H1 (cell line): ENCODE data around the gene LMAN2. TPM values are rescaled to one million over a fixed set of nuclear protein-coding genes. Genes with fewer than 3 reads are reported as not detected.
A peak's percentile ranks its signal among the peaks of the same experiment; 100 is the strongest.

ENCODE experiments used
- CTCF ChIA-PET: fragments of 300-600 bp; sonication (Branson Sonifier 250); formaldehyde crosslinking; loops from one replicate; lab custom pipeline; 2021; ENCODE audit not compliant: partially characterized antibody; lab: Charles Lee
- POLR2A ChIA-PET: fragments of 300-600 bp; sonication (Branson Sonifier 250); formaldehyde crosslinking; loops from one replicate; lab custom pipeline; 2021; ENCODE audit warnings: inconsistent platforms; ENCODE audit not compliant: partially characterized antibody; lab: Charles Lee
- DNase-seq, 2 experiments: peaks; one replicate each; pipeline versions ENCODE4 v3.0.0 to v3.0.0-alpha.2; 2010 to 2022; ENCODE audit warnings: low spot score in 2 of 2, low read depth in 1 of 2, mixed read lengths in 1 of 2
- FAIRE-seq: peaks from 2 replicates; lab custom pipeline; 2011; peaks lifted over from hg19 to GRCh38; lab: Jason Lieb, UNC
- H2AFZ ChIP-seq: 2 replicates; pipeline ENCODE4 v1.8.1; 2012; ENCODE audit warnings: low read length, inconsistent platforms
- H2AK5ac ChIP-seq: 2 replicates; pipeline ENCODE4 v1.6.1; 2013; ENCODE audit warnings: low read depth, low read length
- H2BK120ac ChIP-seq: replicated peaks from 2 replicates; pipeline ENCODE3; 2013; ENCODE audit warnings: low read depth, low read length, inconsistent platforms
- H2BK12ac ChIP-seq: 2 replicates; pipeline ENCODE4 v1.6.1; 2013; ENCODE audit warnings: low read depth, low read length
- H2BK15ac ChIP-seq: 2 replicates; pipeline ENCODE4 v1.6.1; 2013; ENCODE audit warnings: low read length
- H2BK20ac ChIP-seq: 2 replicates; pipeline ENCODE4 v1.6.1; 2013; ENCODE audit warnings: low read length
- H2BK5ac ChIP-seq: 2 replicates; pipeline ENCODE4 v1.6.1; 2013; ENCODE audit warnings: low read depth, low read length
- H3K14ac ChIP-seq: 2 replicates; pipeline ENCODE4 v1.6.1; 2013; ENCODE audit warnings: inconsistent platforms; ENCODE audit not compliant: insufficient read length
- H3K18ac ChIP-seq: 2 replicates; pipeline ENCODE4 v1.6.1; 2013; ENCODE audit warnings: low read length; ENCODE audit errors: extremely low read depth
- H3K23ac ChIP-seq: 2 replicates; pipeline ENCODE4 v1.6.1; 2013; ENCODE audit warnings: inconsistent platforms; ENCODE audit not compliant: insufficient read length
- H3K23me2 ChIP-seq: 2 replicates; pipeline ENCODE4 v1.6.1; 2013; ENCODE audit warnings: low read depth, low read length
- H3K27ac ChIP-seq: 2 replicates; pipeline ENCODE4 v1.6.1; 2011; ENCODE audit warnings: low read depth, low read length, inconsistent platforms
- H3K27me3 ChIP-seq, 4 experiments: replicated peaks in 1 of 4; 1 replicate in 1 of 4; 2 replicates in 3 of 4; pipeline versions ENCODE4 v1.6.1 to v1.8.1; 2011 to 2013; ENCODE audit warnings: low read length in 3 of 4, mild to moderate bottlenecking in 3 of 4, inconsistent platforms in 2 of 4, mixed read lengths in 2 of 4, moderate library complexity in 1 of 4; ENCODE audit not compliant: control insufficient read depth in 3 of 4, insufficient read depth in 3 of 4; ENCODE audit errors: extremely low read depth in 1 of 4
- H3K36me3 ChIP-seq, 4 experiments: 2 replicates each; pipeline versions ENCODE4 v1.6.1 to v1.8.1; 2011 to 2013; ENCODE audit warnings: mild to moderate bottlenecking in 4 of 4, low read length in 3 of 4, moderate library complexity in 2 of 4, control low read depth in 1 of 4, inconsistent platforms in 1 of 4; ENCODE audit not compliant: insufficient read depth in 4 of 4, control insufficient read depth in 2 of 4
- H3K4ac ChIP-seq: replicated peaks from 2 replicates; pipeline ENCODE3; 2013; ENCODE audit warnings: low read length, low read depth, mixed read lengths, inconsistent platforms; ENCODE audit not compliant: insufficient read length
- H3K4me1 ChIP-seq, 4 experiments: replicated peaks in 1 of 4; 1 replicate in 1 of 4; 2 replicates in 3 of 4; pipeline versions ENCODE4 v1.6.1 to v1.8.1; 2011 to 2013; ENCODE audit warnings: low read length in 3 of 4, inconsistent platforms in 2 of 4, mixed read lengths in 1 of 4; ENCODE audit not compliant: insufficient read depth in 4 of 4, control insufficient read depth in 3 of 4
- H3K4me2 ChIP-seq, 2 experiments: 2 replicates each; pipeline versions ENCODE4 v1.6.1 to v1.8.1; 2011 to 2013; ENCODE audit warnings: low read depth in 2 of 2, low read length in 2 of 2, control low read depth in 1 of 2, inconsistent platforms in 1 of 2, mild to moderate bottlenecking in 1 of 2; ENCODE audit not compliant: insufficient read depth in 1 of 2
- H3K4me3 ChIP-seq, 4 experiments: fragments of 200-600, 300-600 bp in 1 of 4; sonication (generic), shearing (Covaris generic), sonication (Bioruptor Twin) in 1 of 4; 2 replicates each; pipeline versions ENCODE4 v1.5.1 to v1.8.1; 2011 to 2016; ENCODE audit warnings: low read length in 4 of 4, low read depth in 3 of 4, control low read depth in 2 of 4, inconsistent platforms in 2 of 4, mild to moderate bottlenecking in 2 of 4, mixed read lengths in 1 of 4, moderate library complexity in 1 of 4; ENCODE audit not compliant: insufficient read depth in 2 of 4; ENCODE audit errors: extremely low read depth in 1 of 4
- H3K56ac ChIP-seq: replicated peaks from 2 replicates; pipeline ENCODE3; 2013; ENCODE audit warnings: low read depth, mild to moderate bottlenecking, mixed read lengths, low read length, inconsistent platforms; ENCODE audit not compliant: insufficient read length
- H3K79me1 ChIP-seq: 2 replicates; pipeline ENCODE4 v1.6.1; 2013; ENCODE audit warnings: low read depth, low read length, control low read depth
- H3K79me2 ChIP-seq, 2 experiments: 2 replicates each; pipeline versions ENCODE4 v1.6.1 to v1.8.1; 2012 to 2013; ENCODE audit warnings: low read length in 2 of 2, mild to moderate bottlenecking in 2 of 2, inconsistent platforms in 1 of 2; ENCODE audit not compliant: insufficient read depth in 2 of 2, control insufficient read depth in 1 of 2
- H3K9ac ChIP-seq, 4 experiments: replicated peaks in 1 of 4; 1 replicate in 1 of 4; 2 replicates in 3 of 4; pipeline versions ENCODE4 v1.6.1 to v1.8.1; 2011 to 2013; ENCODE audit warnings: low read depth in 3 of 4, low read length in 3 of 4, control low read depth in 2 of 4, mild to moderate bottlenecking in 2 of 4, moderate library complexity in 2 of 4, inconsistent platforms in 1 of 4; ENCODE audit errors: extremely low read depth in 1 of 4
- H3K9me3 ChIP-seq, 2 experiments: 2 replicates each; pipeline versions ENCODE4 v1.6.1 to v1.8.1; 2012 to 2013; ENCODE audit warnings: mild to moderate bottlenecking in 2 of 2, moderate library complexity in 2 of 2, control low read depth in 1 of 2, inconsistent platforms in 1 of 2, low read depth in 1 of 2, low read length in 1 of 2, mixed read lengths in 1 of 2; ENCODE audit not compliant: insufficient read depth in 2 of 2
- H4K20me1 ChIP-seq, 2 experiments: replicated peaks in 1 of 2; 2 replicates each; pipeline versions ENCODE3 to v1.8.1; 2011 to 2013; ENCODE audit warnings: inconsistent platforms in 2 of 2, low read length in 2 of 2, mild to moderate bottlenecking in 1 of 2; ENCODE audit not compliant: insufficient read depth in 2 of 2, control insufficient read depth in 1 of 2
- H4K5ac ChIP-seq: 2 replicates; pipeline ENCODE4 v1.6.1; 2013; ENCODE audit warnings: low read length, low read depth, mixed read lengths, inconsistent platforms; ENCODE audit not compliant: insufficient read length
- H4K8ac ChIP-seq: 2 replicates; pipeline ENCODE4 v1.8.0; 2013; ENCODE audit warnings: mild to moderate bottlenecking, moderate library complexity, low read length, inconsistent platforms; ENCODE audit not compliant: insufficient read depth; ENCODE audit errors: extremely low read depth
- H4K91ac ChIP-seq: replicated peaks from 2 replicates; pipeline ENCODE3; 2013; ENCODE audit warnings: low read length, mixed read lengths, inconsistent platforms; ENCODE audit not compliant: insufficient read length
- BRCA1 ChIP-seq: IDR thresholded peaks from 2 replicates; pipeline ENCODE4 v1.6.1; 2012; ENCODE audit warnings: low read depth, low read length, improper control_type of control experiment
- CBX8 ChIP-seq: fragments of 300-800, 300-1000 bp; sonication (generic); IDR thresholded peaks from 2 replicates; pipeline ENCODE4 v1.7.1; 2016; ENCODE audit warnings: low read depth, low read length, borderline replicate concordance
- KDM1A ChIP-seq: fragments of 200-600, 300-600 bp; sonication (generic); IDR thresholded peaks from 2 replicates; pipeline ENCODE4 v1.7.1; 2016; ENCODE audit warnings: mild to moderate bottlenecking, low read length, borderline replicate concordance
- KDM4A ChIP-seq: IDR thresholded peaks from one replicate; pipeline ENCODE4 v1.7.1; 2012; ENCODE audit warnings: low read depth, mild to moderate bottlenecking, moderate library complexity, low read length, inconsistent platforms; ENCODE audit not compliant: severe bottlenecking
- NRF1 ChIP-seq: IDR thresholded peaks from 2 replicates; pipeline ENCODE4 v1.6.1; 2011; ENCODE audit warnings: mild to moderate bottlenecking, low read depth, low read length, improper control_type of control experiment
- POU5F1 ChIP-seq: IDR thresholded peaks from 2 replicates; pipeline ENCODE4 v1.6.1; 2011; ENCODE audit warnings: low read depth, mild to moderate bottlenecking, low read length, moderate library complexity
- TAF7 ChIP-seq: optimal IDR thresholded peaks from 2 replicates; pipeline ENCODE3; 2011; ENCODE audit warnings: low read depth, mild to moderate bottlenecking, inconsistent platforms, low read length, moderate library complexity, borderline replicate concordance
- WGBS, 2 experiments: shearing (Covaris generic) in 1 of 2; methylation state at CpG; one replicate each; pipeline versions ENCODE4 v1.1.6 to v1.1.7; 2013 to 2015; ENCODE audit warnings: low lambda C conversion rate in 2 of 2, mixed read lengths in 2 of 2, inconsistent platforms in 1 of 2, low coverage in 1 of 2, missing lambda C conversion rate in 1 of 2; ENCODE audit not compliant: insufficient replicate concordance in 2 of 2, insufficient coverage in 1 of 2, insufficient read length in 1 of 2; ENCODE audit errors: extremely low coverage in 1 of 2, missing lambda C conversion rate in 1 of 2; 5-methylcytosine and 5-hydroxymethylcytosine counted together
- polyA plus RNA-seq, 7 experiments: library from polyadenylated mRNA; depleted of rRNA in 3 of 7; stranded (reverse) in 5 of 7; unstranded in 2 of 7; fragments of >200 nt in 5 of 7; fragments of 200-250 nt in 2 of 7; gene quantifications; 1 replicate in 5 of 7; 2 replicates in 1 of 7; 4 replicates in 1 of 7; pipeline versions ENCODE4 v1.2.1 to v1.2.3, GENCODE V29; 2011 to 2013; ENCODE audit warnings: missing spikeins in 2 of 7, mixed read lengths in 2 of 7
- total RNA-seq: library from RNA; stranded (reverse); fragmentation: NEBNext Ultra II Directional; extraction: Animal tissue kit (Norgen Biotek cat#: 25700); gene quantifications from 2 replicates; pipeline ENCODE4 v1.2.1, GENCODE V29; 2021
- TF ChIP-seq, protein P1 (sequence below): IDR thresholded peaks from 2 replicates; pipeline ENCODE4 v1.6.1; 2011; ENCODE audit warnings: low read depth, mild to moderate bottlenecking, low read length; ENCODE audit not compliant: insufficient read depth

The LMAN2 gene
- total and polyA plus RNA-seq, 2 of the 8 experiments (the other 6 are each of a cell fraction or from before 2014, with no cell fraction given) = 116 to 225 TPM

DNA sequence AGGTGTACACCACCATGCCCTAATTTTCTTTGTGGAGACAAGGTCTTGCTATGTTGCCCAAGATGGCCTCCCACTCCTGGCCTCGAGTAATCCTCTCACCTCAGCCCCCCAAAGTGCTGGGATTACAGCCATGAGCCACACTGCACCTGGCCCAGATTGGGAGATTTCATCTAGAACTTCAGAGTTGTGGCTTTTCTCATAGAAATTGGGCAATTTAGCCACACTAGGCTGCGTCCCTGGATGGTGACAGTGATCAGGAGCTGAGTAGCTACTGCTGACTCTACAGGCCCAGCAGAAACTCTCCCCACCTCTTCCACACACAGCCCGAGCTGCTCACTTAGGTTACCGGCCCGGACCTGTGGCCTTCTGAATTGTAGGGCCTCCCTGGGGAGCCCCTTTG is 41.3 kb upstream of the LMAN2 start:
- H3K4me2 ChIP-seq = no peak overlapping the region
- H2BK20ac ChIP-seq = no peak overlapping the region
- no peak overlapping the region for H3K56ac ChIP-seq
- H3K18ac ChIP-seq = no peak overlapping the region
- H3K4me3 ChIP-seq = no peak overlapping the region
- peaks cover 0 to 17% (median 10%) of the 10 kb centered on the region in 4 experiments; a peak in 6 of 7 replicates for H3K27me3 ChIP-seq
- H4K8ac ChIP-seq = no peak overlapping the region
- TF ChIP-seq KDM4A (no peak), CBX8 (no peak), POU5F1 (no peak), NRF1 (no peak), KDM1A (no peak), BRCA1 (no peak), TAF7 (no peak)
- TF ChIP-seq, protein P1, sequence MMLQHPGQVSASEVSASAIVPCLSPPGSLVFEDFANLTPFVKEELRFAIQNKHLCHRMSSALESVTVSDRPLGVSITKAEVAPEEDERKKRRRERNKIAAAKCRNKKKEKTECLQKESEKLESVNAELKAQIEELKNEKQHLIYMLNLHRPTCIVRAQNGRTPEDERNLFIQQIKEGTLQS = no peak
- no peak overlapping the region for H3K23ac ChIP-seq
- no peak overlapping the region for H2AK5ac ChIP-seq
- no peaks in the 10 kb centered on the region for H3K36me3 ChIP-seq
- H4K91ac ChIP-seq = no peak overlapping the region
- H3K79me1 ChIP-seq = no peaks in the 10 kb centered on the region
- H3K4ac ChIP-seq = no peak overlapping the region
- H2AFZ ChIP-seq = no peak overlapping the region
- FAIRE-seq (no peak), DNase-seq (no peak)
- no peak overlapping the region for H4K5ac ChIP-seq
- CTCF ChIA-PET = interaction anchor here (0.8 to 18.7 kb wide), 8 partner anchors 10 to 54 kb away, joined by 3 to 430 read pairs (median 22); partner anchors contain the start of genes PFN3, PRR7 and SLC34A1
- no peak overlapping the region for H2BK15ac ChIP-seq
- peaks cover 0 to 3% (median 0%) of the 10 kb centered on the region in 4 experiments; a peak in 4 of 7 replicates for H3K4me1 ChIP-seq
- H3K27ac ChIP-seq = no peak overlapping the region
- H4K20me1 ChIP-seq = no peaks in the 10 kb centered on the region
- H2BK12ac ChIP-seq = 0 out of 2 replicates have a peak overlapping the region, but pooled peaks have one; percentile 31
- 85% methylated on average over 5 of the region's 5 CpGs; no CpG with 5 or more reads in 1 of the 2 experiments for WGBS, 2 experiments
- no peaks in the 10 kb centered on the region for H3K23me2 ChIP-seq
- no peak overlapping the region for H2BK5ac ChIP-seq
- POLR2A ChIA-PET = interaction anchor here (1.0 to 4.2 kb wide), 6 partner anchors 10 to 105 kb away, joined by 4 to 16 read pairs (median 4); partner anchors contain the start of genes PDLIM7 and PRR7
- H3K79me2 ChIP-seq = no peaks in the 10 kb centered on the region
- no peak overlapping the region for H3K14ac ChIP-seq
- H2BK120ac ChIP-seq = no peak overlapping the region
- H3K9ac ChIP-seq = no peak overlapping the region
- no peaks in the 10 kb centered on the region for H3K9me3 ChIP-seq
